WI38 (cell line): ENCODE results near the gene PDE4D.

ENCODE experiments used
- H3K4me3 ChIP-seq: 2 replicates; pipeline ENCODE4 v1.5.1; 2011; ENCODE audit warnings: low read depth, mild to moderate bottlenecking, control low read depth, low read length
- TF ChIP-seq, protein P1 (sequence below): IDR thresholded peaks from 2 replicates; pipeline ENCODE4 v1.5.1; 2012; ENCODE audit warnings: low read depth, mild to moderate bottlenecking, control low read depth, low read length

The PDE4D gene

GRCh38 chr5:59089767-59090166 is 803.8 kb downstream of the PDE4D start:
- H3K4me3 ChIP-seq: no peak overlapping the region
- TF ChIP-seq, protein P1, sequence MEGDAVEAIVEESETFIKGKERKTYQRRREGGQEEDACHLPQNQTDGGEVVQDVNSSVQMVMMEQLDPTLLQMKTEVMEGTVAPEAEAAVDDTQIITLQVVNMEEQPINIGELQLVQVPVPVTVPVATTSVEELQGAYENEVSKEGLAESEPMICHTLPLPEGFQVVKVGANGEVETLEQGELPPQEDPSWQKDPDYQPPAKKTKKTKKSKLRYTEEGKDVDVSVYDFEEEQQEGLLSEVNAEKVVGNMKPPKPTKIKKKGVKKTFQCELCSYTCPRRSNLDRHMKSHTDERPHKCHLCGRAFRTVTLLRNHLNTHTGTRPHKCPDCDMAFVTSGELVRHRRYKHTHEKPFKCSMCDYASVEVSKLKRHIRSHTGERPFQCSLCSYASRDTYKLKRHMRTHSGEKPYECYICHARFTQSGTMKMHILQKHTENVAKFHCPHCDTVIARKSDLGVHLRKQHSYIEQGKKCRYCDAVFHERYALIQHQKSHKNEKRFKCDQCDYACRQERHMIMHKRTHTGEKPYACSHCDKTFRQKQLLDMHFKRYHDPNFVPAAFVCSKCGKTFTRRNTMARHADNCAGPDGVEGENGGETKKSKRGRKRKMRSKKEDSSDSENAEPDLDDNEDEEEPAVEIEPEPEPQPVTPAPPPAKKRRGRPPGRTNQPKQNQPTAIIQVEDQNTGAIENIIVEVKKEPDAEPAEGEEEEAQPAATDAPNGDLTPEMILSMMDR: no peak

DNA sequence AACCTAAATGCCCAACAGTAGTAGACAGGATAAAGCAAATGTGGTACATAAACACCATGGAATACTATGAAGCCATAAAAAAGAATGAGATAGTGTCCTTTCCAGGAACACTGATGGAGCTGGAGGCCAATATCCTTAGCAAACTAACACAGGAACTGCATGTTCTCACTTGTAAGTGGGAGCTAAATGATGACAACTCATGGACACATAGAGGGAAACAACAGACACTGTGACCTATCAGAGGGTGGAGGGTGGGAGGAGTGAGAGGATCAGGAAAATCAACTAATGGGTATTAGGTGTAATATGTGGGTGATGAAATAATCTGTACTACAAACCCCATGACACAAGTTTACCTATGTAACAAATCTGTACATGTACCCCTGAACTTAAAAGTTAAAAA is 805.0 kb downstream of the PDE4D start:
- TF ChIP-seq, protein P1: no peak
- H3K4me3 ChIP-seq: no peak overlapping the region

DNA sequence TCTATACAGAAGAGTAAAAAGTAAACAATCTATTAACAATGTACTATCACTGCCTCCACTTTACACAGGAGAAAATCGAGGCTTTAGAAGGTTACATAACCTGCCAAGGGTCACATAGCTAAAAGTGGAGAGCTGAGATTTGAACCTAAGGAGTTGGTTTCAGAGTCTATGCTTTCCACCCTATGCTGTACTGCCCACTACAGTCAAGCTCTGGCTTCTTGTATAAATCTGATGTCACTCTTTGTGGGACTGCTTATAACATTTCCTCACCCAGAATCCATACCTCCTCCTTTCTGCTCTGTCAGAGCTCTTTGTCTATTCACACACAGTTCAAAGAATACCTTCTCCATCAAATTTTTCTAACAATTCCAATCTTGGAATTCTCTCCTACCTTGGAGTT is 807.5 kb downstream of the PDE4D start:
- no peak overlapping the region for H3K4me3 ChIP-seq
- TF ChIP-seq, protein P1: no peak

DNA sequence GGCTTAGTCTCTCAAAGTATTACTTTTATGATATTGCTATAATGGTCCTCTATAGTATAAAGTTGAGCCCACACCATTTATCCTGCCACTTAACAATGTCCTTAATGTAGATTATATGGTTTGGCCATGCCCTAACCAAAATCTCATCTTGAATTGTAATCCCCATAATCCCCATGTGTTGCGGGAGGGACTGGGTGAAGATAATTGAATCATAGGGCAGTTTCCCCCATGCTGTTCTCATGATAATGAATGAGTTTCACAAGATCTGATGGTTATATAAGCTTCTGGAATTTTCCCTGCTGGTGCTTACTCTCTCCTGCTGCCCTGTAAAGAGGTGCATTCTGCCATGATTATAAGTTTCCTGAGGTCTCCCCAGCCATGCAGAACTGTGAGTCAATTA is 811.8 kb downstream of the PDE4D start:
- no peak overlapping the region for H3K4me3 ChIP-seq
- TF ChIP-seq, protein P1: no peak

DNA sequence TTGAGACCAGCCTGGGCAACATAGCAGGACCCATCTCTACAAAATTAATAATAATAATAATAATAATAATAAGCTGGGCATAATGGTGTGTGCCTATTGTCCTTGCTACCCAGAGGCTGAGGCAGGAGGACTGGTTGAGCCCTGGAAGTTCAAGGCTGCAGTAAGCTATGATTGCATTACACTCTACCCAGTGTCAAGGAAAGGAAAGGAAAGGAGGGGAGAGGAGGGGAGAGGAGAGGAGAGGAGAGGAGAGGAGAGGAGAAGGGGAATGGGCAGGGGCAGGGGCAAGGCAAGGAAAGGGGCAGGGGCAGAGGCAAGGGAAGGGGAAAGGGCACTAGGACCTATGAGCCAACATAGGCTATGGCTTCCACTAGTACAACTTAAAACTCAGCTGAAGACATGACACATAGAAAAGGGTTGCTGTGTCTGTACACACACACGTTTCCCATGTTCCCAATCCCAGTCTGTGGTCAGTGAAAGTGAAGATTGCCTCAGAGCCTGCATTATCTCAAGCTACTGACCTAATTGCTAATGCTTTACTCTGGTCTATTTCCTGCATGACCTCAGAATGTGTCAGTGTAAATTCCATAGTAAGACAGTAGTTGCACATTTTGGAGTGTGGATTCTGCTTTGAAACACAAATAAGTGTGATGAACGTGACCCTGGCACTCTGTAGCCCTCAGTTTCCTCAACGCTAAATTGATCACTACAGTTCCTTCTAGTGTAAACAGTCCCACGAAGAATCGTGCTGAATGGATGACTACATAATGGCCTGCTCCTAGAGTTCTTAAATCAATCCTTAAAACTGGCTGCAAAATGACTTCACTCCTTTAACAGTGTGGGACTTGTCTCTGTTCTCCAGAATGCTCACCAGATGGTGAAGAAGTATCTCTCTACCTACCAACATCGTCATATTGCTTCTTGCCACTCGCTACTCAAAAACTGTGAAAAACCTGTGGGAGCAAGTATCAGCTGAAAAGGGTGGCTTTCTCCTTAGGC is 813.6 kb downstream of the PDE4D start:
- TF ChIP-seq, protein P1: no peak

DNA sequence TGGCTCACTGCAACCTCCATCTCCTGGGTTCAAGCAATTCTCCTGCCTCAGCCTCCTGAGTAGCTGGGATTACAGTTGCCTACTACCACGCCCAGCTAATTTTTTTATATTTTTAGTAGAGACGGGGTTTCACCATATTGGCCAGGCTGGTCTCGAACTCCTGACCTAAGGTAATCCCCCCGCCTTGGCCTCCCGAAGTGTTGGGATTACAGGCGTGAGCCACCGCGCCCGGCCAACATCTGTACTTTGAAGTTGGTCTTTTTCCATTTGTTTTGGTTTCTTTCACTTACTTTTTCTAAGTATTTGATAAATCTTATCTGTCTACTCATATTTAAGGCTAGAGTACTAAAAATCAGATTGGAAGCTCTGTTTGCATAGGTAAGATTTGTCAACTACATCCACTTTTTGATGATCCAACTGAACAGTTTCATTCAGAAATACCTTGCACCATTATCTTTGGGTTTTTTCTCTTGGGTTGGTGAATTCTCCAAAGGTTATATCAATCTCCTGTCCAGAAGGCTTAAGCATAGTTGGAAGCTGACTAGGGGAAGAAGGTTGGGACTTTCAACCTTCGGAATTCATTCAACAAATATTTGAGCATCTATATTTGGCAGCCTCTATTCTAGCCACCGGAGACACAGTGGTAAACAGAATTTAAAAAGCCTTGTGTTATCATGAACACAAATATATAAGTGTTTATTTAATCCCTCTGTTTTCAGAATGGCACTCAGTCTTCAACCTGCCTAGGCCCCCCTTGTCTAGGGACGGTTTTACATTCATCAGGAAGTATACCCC is 821.6 kb downstream of the PDE4D start:
- TF ChIP-seq, protein P1: no peak
- no peak overlapping the region for H3K4me3 ChIP-seq

More for the DNA sequence above, 813.6 kb downstream of the PDE4D start:
- no peak overlapping the region for H3K4me3 ChIP-seq
